Endothelial cell of umbilical vein (primary cell): Measurements from ENCODE around the gene ATP5F1B. TPM values are rescaled to one million over a fixed set of nuclear protein-coding genes. Genes with fewer than 3 reads are reported as not detected.

Experiments
- BruUV-seq: library from RNA; stranded (reverse); fragments of 400-500 nt; replicated peaks from 2 replicates; lab custom pipeline; 2021; lab: Mats Ljungman, UMichigan
- CTCF ChIA-PET: fragments of 300-600, 350-600 bp; sonication (Branson Sonifier 250); formaldehyde crosslinking; loops from one replicate; lab custom pipeline; 2021; ENCODE audit warnings: antibody characterized with exemption, inconsistent platforms; lab: Charles Lee
- POLR2A ChIA-PET: fragments of 300-600, 350-600 bp; sonication (Branson Sonifier 250); formaldehyde crosslinking; loops from one replicate; lab custom pipeline; 2021; ENCODE audit warnings: antibody characterized with exemption, inconsistent platforms; lab: Charles Lee
- DNase-seq: peaks from one replicate; pipeline ENCODE4 v3.0.0-alpha.2; 2011; ENCODE audit warnings: low read depth, low spot score
- FAIRE-seq: peaks from 2 replicates; lab custom pipeline; 2011; peaks lifted over from hg19 to GRCh38; lab: Jason Lieb, UNC
- H2AFZ ChIP-seq: 2 replicates; pipeline ENCODE4 v1.6.0; 2012; ENCODE audit warnings: low read depth, low read length, control low read depth, inconsistent platforms
- H3K27ac ChIP-seq: 2 replicates; pipeline ENCODE4 v1.5.1; 2011; ENCODE audit warnings: low read depth, mild to moderate bottlenecking, control low read depth, low read length, moderate library complexity; ENCODE audit not compliant: insufficient read depth
- H3K27me3 ChIP-seq, 2 experiments: 2 replicates each; pipeline versions ENCODE4 v1.6.0 to v1.6.1; 2011; ENCODE audit warnings: low read length in 2 of 2, mixed read lengths in 1 of 2; ENCODE audit not compliant: control insufficient read depth in 2 of 2, insufficient read depth in 2 of 2
- H3K36me3 ChIP-seq, 2 experiments: 2 replicates in 1 of 2; 3 replicates in 1 of 2; pipeline ENCODE4 v1.5.1; 2011; ENCODE audit warnings: low read length in 2 of 2, mild to moderate bottlenecking in 1 of 2, moderate library complexity in 1 of 2; ENCODE audit not compliant: control insufficient read depth in 2 of 2, insufficient read depth in 2 of 2; ENCODE audit errors: extremely low read depth in 1 of 2
- H3K4me1 ChIP-seq: 3 replicates; pipeline ENCODE4 v1.5.1; 2011; ENCODE audit warnings: mild to moderate bottlenecking, low read length; ENCODE audit not compliant: control insufficient read depth, insufficient read depth; ENCODE audit errors: extremely low read depth
- H3K4me2 ChIP-seq: 2 replicates; pipeline ENCODE4 v1.6.1; 2011; ENCODE audit warnings: low read length, control low read depth, mixed read lengths; ENCODE audit not compliant: insufficient read depth
- H3K4me3 ChIP-seq, 3 experiments: fragments of 200-600 bp in 1 of 3; sonication (generic), shearing (Covaris generic) in 1 of 3; replicated peaks in 1 of 3; 2 replicates each; pipeline ENCODE4 v1.5.1; 2011 to 2016; ENCODE audit warnings: control low read depth in 3 of 3, low read length in 3 of 3, mild to moderate bottlenecking in 2 of 3, inconsistent platforms in 1 of 3, low read depth in 1 of 3, moderate library complexity in 1 of 3; ENCODE audit not compliant: insufficient read depth in 1 of 3
- H3K79me2 ChIP-seq: 2 replicates; pipeline ENCODE4 v1.6.0; 2012; ENCODE audit warnings: low read length, inconsistent platforms; ENCODE audit not compliant: control insufficient read depth, insufficient read depth
- H3K9ac ChIP-seq: replicated peaks from 2 replicates; pipeline ENCODE3; 2011; ENCODE audit warnings: low read length, control low read depth; ENCODE audit not compliant: insufficient read depth; ENCODE audit errors: extremely low read depth
- H3K9me1 ChIP-seq: replicated peaks from 3 replicates; pipeline ENCODE4 v1.6.0; 2011; ENCODE audit warnings: mild to moderate bottlenecking, low read length; ENCODE audit not compliant: control insufficient read depth, insufficient read depth; ENCODE audit errors: extremely low read depth
- H3K9me3 ChIP-seq: replicated peaks from 2 replicates; pipeline ENCODE4 v1.5.1; 2012; ENCODE audit warnings: low read length, inconsistent platforms; ENCODE audit not compliant: control insufficient read depth, insufficient read depth
- H4K20me1 ChIP-seq: replicated peaks from 2 replicates; pipeline ENCODE3; 2011; ENCODE audit warnings: mild to moderate bottlenecking, low read length; ENCODE audit not compliant: control insufficient read depth, insufficient read depth; ENCODE audit errors: extremely low read depth
- EZH2 ChIP-seq: IDR thresholded peaks from 2 replicates; pipeline ENCODE4 v1.6.1; 2012; ENCODE audit warnings: borderline replicate concordance, low read depth, mild to moderate bottlenecking, moderate library complexity, low read length, inconsistent platforms; ENCODE audit not compliant: severe bottlenecking
- FOS ChIP-seq: IDR thresholded peaks from 2 replicates; pipeline ENCODE4 v1.6.1; 2011; ENCODE audit warnings: mild to moderate bottlenecking, low read length, moderate library complexity, borderline replicate concordance; ENCODE audit not compliant: insufficient read depth
- GATA2 ChIP-seq: IDR thresholded peaks from 2 replicates; pipeline ENCODE4 v1.7.0; 2011; ENCODE audit warnings: low read depth, mild to moderate bottlenecking, moderate library complexity, mixed read lengths, low read length; ENCODE audit not compliant: insufficient read length, insufficient read depth
- JUN ChIP-seq: IDR thresholded peaks from 2 replicates; pipeline ENCODE4 v1.6.1; 2011; ENCODE audit warnings: borderline replicate concordance, low read depth; ENCODE audit not compliant: insufficient read length, insufficient read depth
- MYC ChIP-seq: IDR thresholded peaks from one replicate; pipeline ENCODE4 v1.6.1; 2011; ENCODE audit warnings: mild to moderate bottlenecking, low read depth, low read length
- POLR2A ChIP-seq: IDR thresholded peaks from 2 replicates; pipeline ENCODE4 v1.6.1; 2012; ENCODE audit warnings: low read depth, mild to moderate bottlenecking, control low read depth, low read length
- POLR2AphosphoS5 ChIP-seq: IDR thresholded peaks from 2 replicates; pipeline ENCODE4 v1.6.1; 2012; ENCODE audit warnings: low read depth, mild to moderate bottlenecking, control low read depth, low read length, moderate library complexity; ENCODE audit not compliant: insufficient read depth
- dilution Hi-C: fragments of 300-500 bp; cut with MboI; formaldehyde crosslinking; loops from one replicate; pipeline ENCODE4 v1.15.0; 2019; ENCODE audit warnings: low sequenced_read_pairs; ENCODE audit not compliant: extremely low pct_ligation_motif_present
- intact Hi-C: fragments of 100-400 bp; cut with micrococcal nuclease; formaldehyde crosslinking; loops from one replicate; pipeline ENCODE4 v1.10.0; 2022
- polyA plus RNA-seq, 4 experiments: library from polyadenylated mRNA; depleted of rRNA in 3 of 4; stranded (reverse) in 3 of 4; unstranded in 1 of 4; fragments of >200 nt; gene quantifications; 2 replicates each; pipeline versions ENCODE4 v1.2.1 to v1.2.3, GENCODE V29; 2011 to 2012; ENCODE audit warnings: missing spikeins in 1 of 4
- total RNA-seq: library from RNA; stranded (reverse); gene quantifications from 2 replicates; pipeline ENCODE4 v1.2.3, GENCODE V29; 2021
- TF ChIP-seq, protein P1 (sequence below), 2 donors: IDR thresholded peaks; 1 replicate in 1 of 2; 2 replicates in 1 of 2; pipeline ENCODE4 v1.5.1; 2011; ENCODE audit warnings: low read length in 2 of 2, mild to moderate bottlenecking in 2 of 2, moderate library complexity in 2 of 2, control low read depth in 1 of 2, inconsistent platforms in 1 of 2, low read depth in 1 of 2; ENCODE audit not compliant: insufficient read depth in 1 of 2; ENCODE audit errors: extremely low read depth in 1 of 2
- TF ChIP-seq, protein P2 (sequence below): IDR thresholded peaks from 2 replicates; pipeline ENCODE4 v1.6.1; 2011; ENCODE audit not compliant: insufficient read depth, insufficient read length

ATP5F1B gene
- total and polyA plus RNA-seq, 2 donors (not counting 3 experiments of a cell fraction or from before 2014, with no cell fraction given): 590 to 829 TPM

DNA sequence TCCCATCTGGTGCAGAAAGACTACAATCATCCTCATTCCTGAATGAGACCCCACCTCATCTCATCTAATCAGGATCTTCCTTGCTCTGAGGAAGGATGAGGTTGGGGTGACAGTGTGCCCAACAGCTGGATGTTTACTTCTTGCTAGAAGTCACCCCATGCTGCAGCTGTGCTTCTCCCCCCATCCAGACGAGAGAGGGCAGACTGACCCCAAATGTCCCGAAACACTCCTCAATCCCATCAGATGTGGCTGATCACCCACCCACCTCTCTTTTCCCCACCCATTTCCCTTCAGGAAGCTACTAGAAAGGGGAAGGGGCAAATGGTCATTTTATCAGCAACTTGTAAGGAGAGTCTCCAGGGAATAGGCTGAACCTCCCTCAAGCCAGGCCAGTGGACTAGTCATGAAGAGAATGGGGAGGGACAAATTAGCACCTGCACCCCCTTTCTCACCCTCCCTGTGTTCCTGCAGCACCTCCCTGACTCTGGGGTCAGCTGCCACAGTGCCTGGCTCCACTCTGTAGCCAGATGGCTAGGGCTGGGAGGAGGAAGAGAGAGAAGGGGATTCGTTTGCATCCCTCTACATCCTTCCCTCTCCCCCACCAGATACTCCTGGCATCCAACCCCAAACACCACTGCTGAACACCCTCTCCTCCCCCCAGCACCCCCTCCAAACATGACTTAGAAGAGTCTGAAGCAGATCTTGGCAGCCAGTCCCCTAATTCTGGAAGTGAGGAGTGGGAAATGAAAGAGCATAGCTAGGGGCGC lies 12.9 kb downstream of the ATP5F1B start:
- Histone ChIP-seq H3K9me1 (no peaks in the 10 kb centered on the region), H3K9ac (no peak overlapping the region), H3K27me3 (no peaks in the 10 kb centered on the region), H3K27ac (no peak overlapping the region), H2AFZ (no peak overlapping the region), H4K20me1 (no peaks in the 10 kb centered on the region), H3K9me3 (no peaks in the 10 kb centered on the region), H3K36me3 (peaks cover 2 to 4% of the 10 kb centered on the region in 2 experiments), H3K4me2 (no peak overlapping the region), H3K4me3 (no peak overlapping the region), H3K79me2 (peaks cover 37% of the 10 kb centered on the region), H3K4me1 (peaks cover 49% of the 10 kb centered on the region)
- TF ChIP-seq GATA2: no peak
- no peak for TF ChIP-seq MYC
- TF ChIP-seq POLR2AphosphoS5: no peak
- no peak for TF ChIP-seq JUN
- no peak for TF ChIP-seq EZH2
- TF ChIP-seq, protein P1, sequence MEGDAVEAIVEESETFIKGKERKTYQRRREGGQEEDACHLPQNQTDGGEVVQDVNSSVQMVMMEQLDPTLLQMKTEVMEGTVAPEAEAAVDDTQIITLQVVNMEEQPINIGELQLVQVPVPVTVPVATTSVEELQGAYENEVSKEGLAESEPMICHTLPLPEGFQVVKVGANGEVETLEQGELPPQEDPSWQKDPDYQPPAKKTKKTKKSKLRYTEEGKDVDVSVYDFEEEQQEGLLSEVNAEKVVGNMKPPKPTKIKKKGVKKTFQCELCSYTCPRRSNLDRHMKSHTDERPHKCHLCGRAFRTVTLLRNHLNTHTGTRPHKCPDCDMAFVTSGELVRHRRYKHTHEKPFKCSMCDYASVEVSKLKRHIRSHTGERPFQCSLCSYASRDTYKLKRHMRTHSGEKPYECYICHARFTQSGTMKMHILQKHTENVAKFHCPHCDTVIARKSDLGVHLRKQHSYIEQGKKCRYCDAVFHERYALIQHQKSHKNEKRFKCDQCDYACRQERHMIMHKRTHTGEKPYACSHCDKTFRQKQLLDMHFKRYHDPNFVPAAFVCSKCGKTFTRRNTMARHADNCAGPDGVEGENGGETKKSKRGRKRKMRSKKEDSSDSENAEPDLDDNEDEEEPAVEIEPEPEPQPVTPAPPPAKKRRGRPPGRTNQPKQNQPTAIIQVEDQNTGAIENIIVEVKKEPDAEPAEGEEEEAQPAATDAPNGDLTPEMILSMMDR (IDR thresholded peaks at IDR 0.05; ENCODE audit: extremely low read depth in 1 of 2, insufficient read depth in 1 of 2, low read depth in 1 of 2, low read length in 2 of 2): no peak
- TF ChIP-seq FOS: no peak
- TF ChIP-seq, protein P2, sequence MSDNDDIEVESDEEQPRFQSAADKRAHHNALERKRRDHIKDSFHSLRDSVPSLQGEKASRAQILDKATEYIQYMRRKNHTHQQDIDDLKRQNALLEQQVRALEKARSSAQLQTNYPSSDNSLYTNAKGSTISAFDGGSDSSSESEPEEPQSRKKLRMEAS: no peak
- TF ChIP-seq POLR2A: no peak
- ChIA-PET POLR2A (no interaction called here), CTCF (no interaction called here)
- dilution Hi-C loops: no loop called here
- FAIRE-seq (no peak), DNase-seq (no peak)
- BruUV-seq: no TSS peak
- intact Hi-C loops: loop anchor here (2.0 kb wide), 1 partner anchor 894 kb away; no protein-coding TSS in a partner anchor
